Measurements from ENCODE around the gene TRPT1.

TRPT1 gene

DNA sequence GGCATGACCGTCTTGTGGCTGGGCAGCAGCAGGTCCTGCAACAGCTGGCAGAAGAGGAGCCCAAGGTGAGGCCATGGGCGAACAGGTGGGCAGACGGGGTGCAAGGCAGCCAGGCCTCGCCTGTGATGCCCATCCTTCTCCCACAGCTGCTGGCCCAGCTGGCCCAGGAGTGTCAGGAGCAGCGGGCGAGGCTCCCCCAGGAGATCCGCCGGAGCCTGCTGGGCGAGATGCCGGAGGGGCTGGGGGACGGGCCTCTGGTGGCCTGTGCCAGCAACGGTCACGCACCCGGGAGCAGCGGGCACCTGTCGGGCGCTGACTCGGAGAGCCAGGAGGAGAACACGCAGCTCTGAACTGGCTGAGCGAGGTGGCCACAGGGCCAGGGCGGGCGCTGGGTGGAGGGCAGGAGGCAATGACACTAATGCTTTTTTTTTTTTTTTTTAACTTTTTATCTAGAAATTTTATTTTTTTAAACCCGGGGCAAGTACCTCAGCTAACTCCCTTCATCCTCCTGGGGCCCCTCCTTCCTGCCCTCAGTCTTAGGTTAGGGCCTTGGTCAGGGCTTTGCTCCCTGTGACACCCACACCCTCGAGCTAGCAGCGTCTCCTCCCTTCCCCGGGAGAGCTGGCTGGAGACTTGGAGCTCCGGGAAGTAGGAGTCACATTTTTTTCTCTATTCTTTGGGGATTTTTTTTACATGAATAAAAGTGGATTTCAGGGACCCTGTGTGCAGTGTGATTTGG, 41.4 kb upstream of the TRPT1 start:
- no peak for DNase-seq (ENCODE audit: extremely low read depth, low read depth)
- TF ChIP-seq, protein P1, sequence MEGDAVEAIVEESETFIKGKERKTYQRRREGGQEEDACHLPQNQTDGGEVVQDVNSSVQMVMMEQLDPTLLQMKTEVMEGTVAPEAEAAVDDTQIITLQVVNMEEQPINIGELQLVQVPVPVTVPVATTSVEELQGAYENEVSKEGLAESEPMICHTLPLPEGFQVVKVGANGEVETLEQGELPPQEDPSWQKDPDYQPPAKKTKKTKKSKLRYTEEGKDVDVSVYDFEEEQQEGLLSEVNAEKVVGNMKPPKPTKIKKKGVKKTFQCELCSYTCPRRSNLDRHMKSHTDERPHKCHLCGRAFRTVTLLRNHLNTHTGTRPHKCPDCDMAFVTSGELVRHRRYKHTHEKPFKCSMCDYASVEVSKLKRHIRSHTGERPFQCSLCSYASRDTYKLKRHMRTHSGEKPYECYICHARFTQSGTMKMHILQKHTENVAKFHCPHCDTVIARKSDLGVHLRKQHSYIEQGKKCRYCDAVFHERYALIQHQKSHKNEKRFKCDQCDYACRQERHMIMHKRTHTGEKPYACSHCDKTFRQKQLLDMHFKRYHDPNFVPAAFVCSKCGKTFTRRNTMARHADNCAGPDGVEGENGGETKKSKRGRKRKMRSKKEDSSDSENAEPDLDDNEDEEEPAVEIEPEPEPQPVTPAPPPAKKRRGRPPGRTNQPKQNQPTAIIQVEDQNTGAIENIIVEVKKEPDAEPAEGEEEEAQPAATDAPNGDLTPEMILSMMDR (IDR thresholded peaks at IDR 0.05; ENCODE audit: low read depth, low read length) = no peak

DNA sequence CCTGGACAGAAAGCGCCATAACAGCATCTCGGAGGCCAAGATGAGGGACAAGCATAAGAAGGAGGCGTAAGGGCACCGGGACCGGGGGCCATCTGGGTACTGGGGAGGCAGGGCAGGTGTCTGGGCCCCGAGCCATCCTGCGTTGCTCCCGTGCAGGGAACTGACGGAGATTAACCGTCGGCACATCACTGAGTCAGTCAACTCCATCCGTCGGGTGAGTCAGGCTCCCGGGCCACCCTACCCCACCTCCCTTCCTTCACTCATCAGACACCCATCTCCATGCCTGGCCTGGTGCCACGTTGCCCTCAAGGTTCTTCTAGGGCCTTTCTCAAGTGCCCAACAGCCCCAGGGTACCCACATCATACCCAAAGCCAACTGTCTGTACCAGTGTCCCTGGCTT, 40.4 kb upstream of the TRPT1 start:
- DNase-seq (ENCODE audit: extremely low read depth, low read depth) = no peak
- TF ChIP-seq, protein P1 (IDR thresholded peaks at IDR 0.05; ENCODE audit: low read depth, low read length) = no peak

DNA sequence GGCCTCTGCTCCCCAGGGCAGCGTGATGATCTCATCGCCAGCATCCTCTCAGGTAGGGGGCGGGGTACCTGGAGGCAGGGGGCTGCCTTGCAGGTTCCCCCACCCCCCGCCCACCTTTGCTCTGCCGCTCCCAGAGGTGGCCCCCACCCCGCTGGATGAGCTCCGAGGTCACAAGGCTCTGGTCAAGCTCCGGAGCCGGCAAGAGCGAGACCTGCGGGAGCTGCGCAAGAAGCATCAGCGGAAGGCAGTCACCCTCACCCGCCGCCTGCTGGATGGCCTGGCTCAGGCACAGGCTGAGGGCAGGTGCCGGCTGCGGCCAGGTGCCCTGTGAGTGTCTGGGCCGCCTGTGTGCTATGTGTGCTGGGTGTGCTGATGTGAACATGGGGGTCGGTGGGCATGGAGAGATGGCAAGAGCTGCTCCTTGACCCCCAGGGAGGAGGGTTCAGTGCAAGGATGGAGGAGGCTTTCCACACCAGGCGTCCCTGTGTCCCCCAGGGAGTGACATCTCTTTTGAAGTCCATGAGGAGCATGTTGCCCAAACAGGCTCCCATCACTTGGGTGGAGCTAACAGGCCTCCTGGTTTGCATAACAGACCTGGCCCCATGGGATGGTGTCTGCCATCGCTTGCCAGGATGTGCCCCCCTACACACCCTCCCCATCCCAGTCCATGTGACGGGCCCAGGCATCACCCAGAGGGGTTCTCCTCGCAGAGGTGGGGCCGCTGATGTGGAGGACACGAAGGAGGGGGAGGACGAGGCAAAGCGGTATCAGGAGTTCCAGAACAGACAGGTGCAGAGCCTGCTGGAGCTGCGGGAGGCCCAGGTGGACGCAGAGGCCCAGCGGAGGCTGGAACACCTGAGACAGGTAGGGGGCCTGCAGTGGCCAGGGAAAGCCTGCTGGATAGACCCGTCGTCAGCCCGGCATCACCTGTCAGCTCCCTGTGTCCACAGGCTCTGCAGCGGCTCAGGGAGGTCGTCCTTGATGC, 39.5 kb upstream of the TRPT1 start:
- DNase-seq (ENCODE audit: extremely low read depth, low read depth) = no peak
- TF ChIP-seq, protein P1 (IDR thresholded peaks at IDR 0.05; ENCODE audit: low read depth, low read length) = no peak

DNA sequence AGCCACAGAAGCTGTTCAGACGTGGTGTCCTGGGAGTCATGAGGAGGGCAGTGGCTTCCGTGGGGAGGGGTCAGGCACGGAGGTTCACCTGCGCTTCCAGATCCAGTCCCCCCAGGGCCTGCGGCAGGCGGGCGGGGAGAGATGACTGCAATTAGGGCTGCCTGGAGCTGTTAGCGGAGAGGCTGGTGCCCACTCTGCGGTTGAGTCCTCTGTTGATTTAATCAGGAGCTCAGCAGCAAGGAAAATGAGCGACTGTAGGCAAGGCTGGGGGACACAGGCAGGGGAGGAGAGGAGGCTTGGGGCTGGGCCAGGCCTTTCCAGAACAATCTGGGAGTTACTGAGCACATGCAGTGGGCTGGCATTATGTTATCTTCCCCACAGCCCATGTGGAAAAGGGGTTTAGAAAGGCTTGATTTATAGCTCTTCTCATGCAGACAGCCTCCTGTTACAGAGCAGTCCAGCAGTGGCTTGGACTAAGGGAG, 38.4 kb upstream of the TRPT1 start:
- TF ChIP-seq, protein P1 (IDR thresholded peaks at IDR 0.05; ENCODE audit: low read depth, low read length) = no peak
- DNase-seq (ENCODE audit: extremely low read depth, low read depth) = no peak

DNA sequence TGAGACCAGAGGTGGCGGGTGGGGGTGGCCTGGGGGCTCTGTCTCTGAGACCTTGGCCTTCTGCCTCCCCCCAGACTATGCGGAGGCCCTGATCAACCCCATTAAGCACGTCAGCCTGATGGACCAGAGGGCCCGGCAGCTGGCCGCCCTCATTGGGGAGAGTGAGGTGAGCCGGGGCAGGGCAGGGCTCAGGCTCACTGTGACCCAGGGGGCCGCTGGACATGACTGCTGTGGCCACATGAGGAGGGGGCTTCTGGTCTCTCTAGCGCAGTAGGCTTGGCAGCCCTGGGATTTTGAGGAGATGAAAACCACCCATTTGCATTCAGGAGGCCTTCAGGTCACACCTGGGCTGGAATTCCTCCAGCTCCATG, 37.9 kb upstream of the TRPT1 start:
- TF ChIP-seq, protein P1 (IDR thresholded peaks at IDR 0.05; ENCODE audit: low read depth, low read length) = no peak
- DNase-seq (ENCODE audit: extremely low read depth, low read depth) = no peak

DNA sequence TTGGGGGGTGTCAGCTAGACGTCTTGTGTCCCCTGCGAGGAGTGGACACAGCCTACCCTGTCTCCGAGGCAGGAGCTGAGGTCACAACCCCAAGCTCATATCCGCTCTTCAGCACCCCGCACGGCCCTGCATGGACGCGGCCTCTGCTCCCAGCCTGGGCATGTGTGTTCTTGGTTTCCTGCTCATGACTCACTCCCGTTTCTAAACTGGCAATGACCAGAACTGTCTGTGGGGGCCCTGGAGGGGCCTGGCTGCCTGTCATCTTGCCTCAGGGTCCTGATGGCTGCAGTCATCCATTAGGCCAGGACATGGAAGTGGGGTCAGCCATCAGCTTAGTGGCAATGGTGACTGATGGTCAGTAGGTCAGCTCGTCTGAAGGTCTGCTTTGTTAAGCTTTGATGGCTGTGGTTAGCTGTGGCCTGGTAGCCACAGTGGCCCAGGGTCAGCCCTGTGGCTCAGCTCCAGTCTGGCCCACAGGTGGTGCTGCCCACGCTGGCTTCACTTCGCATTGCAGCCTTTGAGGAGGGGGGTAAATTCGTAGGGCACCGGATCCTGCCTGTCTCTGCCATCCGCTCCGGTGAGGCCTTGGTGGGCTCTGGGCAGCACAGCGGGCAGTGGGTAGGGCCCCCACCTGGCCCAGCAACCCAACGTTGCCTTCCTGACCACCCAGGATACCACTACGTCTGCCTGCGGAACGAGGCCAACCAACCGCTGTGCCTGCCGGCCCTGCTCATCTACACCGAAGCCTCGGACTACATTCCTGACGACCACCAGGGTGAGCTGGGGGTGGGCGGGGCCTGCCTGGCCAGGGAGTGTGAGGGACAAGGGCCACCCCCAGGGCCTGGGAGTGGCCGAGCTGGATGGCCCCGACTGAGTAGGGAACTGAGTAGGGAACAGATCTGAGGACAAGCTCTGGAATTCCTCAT, 37.3 kb upstream of the TRPT1 start:
- DNase-seq (ENCODE audit: extremely low read depth, low read depth) = no peak
- TF ChIP-seq, protein P1 (IDR thresholded peaks at IDR 0.05; ENCODE audit: low read depth, low read length) = no peak

Measured in AG09319 (cell line).